Omental fat pad (tissue), 4 donors: ENCODE data around the gene PRUNE2. TPM values are rescaled to one million over a fixed set of nuclear protein-coding genes. Genes with fewer than 3 reads are reported as not detected.

Experiments used
- ATAC-seq: fragments of 150-250 bp; one replicate; pipeline ENCODE4 v1.9.1; 2016; ENCODE audit warnings: mild to moderate bottlenecking, moderate library complexity; ENCODE audit not compliant: low FRiP score
- DNase-seq: peaks from one replicate; pipeline ENCODE4 v3.0.0-alpha.2; 2019; ENCODE audit warnings: low spot score
- CTCF ChIP-seq, 3 donors: fragments of 450-650 bp; IDR thresholded peaks; one replicate each; pipeline ENCODE4 v1.5.1; 2016 to 2017; ENCODE audit warnings: antibody characterized with exemption in 3 of 3, mild to moderate bottlenecking in 3 of 3, moderate library complexity in 2 of 3
- total RNA-seq, 4 donors: library from RNA; depleted of rRNA; stranded (reverse); fragments of >200 nt; gene quantifications; one replicate each; pipeline ENCODE4 v1.1.0, GENCODE V29; 2016

PRUNE2 gene
- total RNA-seq, 4 donors from 2014 or later = 3.1 to 13.4 (median 12.0) TPM

- no peak for ATAC-seq
- TF ChIP-seq CTCF (IDR thresholded peaks at IDR 0.05) = no peak
- DNase-seq = no peak
Measured at GRCh38 chr9:76665458-76665857, 240.5 kb downstream of the PRUNE2 start.

GRCh38 chr9:76664120-76664519 is 241.8 kb downstream of the PRUNE2 start:
- TF ChIP-seq CTCF (IDR thresholded peaks at IDR 0.05) = no peak
- ATAC-seq (no peak), DNase-seq (no peak)

GRCh38 chr9:76662476-76663281 is 243.2 kb downstream of the PRUNE2 start:
- no peak for TF ChIP-seq CTCF (IDR thresholded peaks at IDR 0.05)
- DNase-seq (no peak), ATAC-seq (no peak)

- ATAC-seq (peak; percentile 51), DNase-seq (no peak)
- no peak for TF ChIP-seq CTCF (IDR thresholded peaks at IDR 0.05)
Measured at GRCh38 chr9:76658510-76659231, 247.2 kb downstream of the PRUNE2 start.

- no peak for TF ChIP-seq CTCF (IDR thresholded peaks at IDR 0.05)
- DNase-seq (no peak), ATAC-seq (no peak)
Measured at GRCh38 chr9:76657265-76657664, 248.6 kb downstream of the PRUNE2 start.

GRCh38 chr9:76655971-76656370 is 249.9 kb downstream of the PRUNE2 start:
- ATAC-seq (no peak), DNase-seq (no peak)
- TF ChIP-seq CTCF (IDR thresholded peaks at IDR 0.05) = no peak
